ENCODE results near the gene TAPBP. TPM values are rescaled to one million over a fixed set of nuclear protein-coding genes. Genes with fewer than 3 reads are reported as not detected.

Gene TAPBP
- total RNA-seq, 1 experiment from 2014 or later = 80.1 TPM

- TF ChIP-seq ZBTB33 (IDR thresholded peaks at IDR 0.05; ENCODE audit: extremely low read depth, insufficient replicate concordance, low read length) = no peak
- TF ChIP-seq SRF (IDR thresholded peaks at IDR 0.05; ENCODE audit: low read depth) = no peak
Observed at GRCh38 chr6:33312361-33313104, 1.3 kb downstream of the TAPBP start (continued).

GRCh38 chr6:33306356-33306755 lies 7.5 kb downstream of the TAPBP start:
- Histone ChIP-seq H3K27ac (ENCODE audit: low read depth, low read length) (no peak overlapping the region), H2AFZ (ENCODE audit: low read depth, low read length, poor library complexity, severe bottlenecking) (no peak overlapping the region), H4K20me1 (ENCODE audit: insufficient read depth) (no peaks in the 10 kb centered on the region), H3K9me2 (ENCODE audit: insufficient read depth) (no peaks in the 10 kb centered on the region), H3K4me2 (ENCODE audit: low read length) (no peak overlapping the region), H3K4me1 (ENCODE audit: control insufficient read depth in 1 of 2, insufficient read depth in 2 of 2, low read length in 2 of 2) (no peaks in the 10 kb centered on the region), H3K9ac (ENCODE audit: low read length) (no peak overlapping the region), H3K27me3 (ENCODE audit: insufficient read depth, low read length) (no peaks in the 10 kb centered on the region), H3K4me3 (replicated peaks in 1 of 2; ENCODE audit: low read depth in 1 of 2, low read length in 2 of 2) (no peak overlapping the region), H3K79me2 (ENCODE audit: insufficient read depth, low read length) (peaks cover 10% of the 10 kb centered on the region; the same call in 1 of the 2 replicates), H3K36me3 (ENCODE audit: control insufficient read depth in 1 of 2, insufficient read depth in 2 of 2, low read length in 2 of 2) (peaks cover 9 to 11% of the 10 kb centered on the region in 2 experiments; a peak in 3 of 4 replicates), H3K9me3 (ENCODE audit: control insufficient read depth in 1 of 2, insufficient read depth in 1 of 2, low read depth in 1 of 2, low read length in 2 of 2) (no peaks in the 10 kb centered on the region)
- ChIA-PET RAD21 (ENCODE audit: low non-redundant PET in 1 of 2, low total read pairs in 2 of 2, uncharacterized antibody in 2 of 2, unreplicated experiment in 2 of 2) (no interaction called here), CTCF (no interaction called here), POLR2A (no interaction called here)
- intact Hi-C loops (cut with micrococcal nuclease) = no loop called here
- ATAC-seq (no peak), DNase-seq (ENCODE audit: low read depth, low spot score) (no peak)
- no TSS peak for BruUV-seq (replicated peaks)
- TF ChIP-seq ELF1 (IDR thresholded peaks at IDR 0.05; ENCODE audit: borderline replicate concordance, low read depth) (no peak), REST (IDR thresholded peaks at IDR 0.05; ENCODE audit: low read depth) (no peak), FOSL1 (IDR thresholded peaks at IDR 0.05; ENCODE audit: low read depth) (no peak), JUND (IDR thresholded peaks at IDR 0.05) (no peak), ATF3 (IDR thresholded peaks at IDR 0.05) (no peak)

All from HCT116 (cell line).